IMR-90 (cell line): ENCODE data around the gene HIVEP3. TPM values are rescaled to one million over a fixed set of nuclear protein-coding genes. Genes with fewer than 3 reads are reported as not detected.

Experiments
- ATAC-seq: fragments of 200-7000 bp; cut with Tn5 transposase; 2 replicates; pipeline ENCODE4 v1.9.1; 2020; ENCODE audit warnings: low read depth, mild to moderate bottlenecking, moderate library complexity
- BruUV-seq: library from RNA; stranded (reverse); fragments of 400-500 nt; replicated peaks from 2 replicates; lab custom pipeline; 2021; lab: Mats Ljungman, UMichigan
- CTCF ChIA-PET: fragments of 300-600 bp; formaldehyde crosslinking; extraction: SDS; loops from one replicate; lab custom pipeline; 2021; ENCODE audit warnings: antibody characterized with exemption; lab: Yijun Ruan, JAX
- POLR2A ChIA-PET: fragments of 300-600 bp; sonication (Branson Sonifier 250); formaldehyde crosslinking; loops from one replicate; lab custom pipeline; 2022; ENCODE audit warnings: antibody characterized with exemption; ENCODE audit not compliant: unreplicated experiment; lab: Charles Lee
- DNase-seq: peaks from one replicate; pipeline ENCODE4 v3.0.0; 2013
- H2AFZ ChIP-seq: replicated peaks from 2 replicates; pipeline ENCODE3; 2013; ENCODE audit warnings: low read length, mild to moderate bottlenecking; ENCODE audit not compliant: poor library complexity
- H2AK5ac ChIP-seq: 2 replicates; pipeline ENCODE4 v1.6.1; 2013; ENCODE audit warnings: low read depth, low read length, inconsistent platforms
- H2AK9ac ChIP-seq: replicated peaks from 2 replicates; pipeline ENCODE3; 2013; ENCODE audit warnings: mild to moderate bottlenecking, low read depth, low read length, moderate library complexity; ENCODE audit not compliant: poor library complexity
- H2BK120ac ChIP-seq: 2 replicates; pipeline ENCODE4 v1.6.1; 2013; ENCODE audit warnings: low read depth, low read length, inconsistent platforms
- H2BK15ac ChIP-seq: 3 replicates; pipeline ENCODE4 v1.6.1; 2013; ENCODE audit warnings: low read depth, low read length, inconsistent platforms
- H2BK20ac ChIP-seq: 2 replicates; pipeline ENCODE4 v1.6.1; 2013; ENCODE audit warnings: low read depth, mild to moderate bottlenecking, inconsistent platforms, low read length, moderate library complexity
- H2BK5ac ChIP-seq: 2 replicates; pipeline ENCODE4 v1.6.1; 2013; ENCODE audit warnings: mild to moderate bottlenecking, low read depth, low read length, inconsistent platforms; ENCODE audit not compliant: poor library complexity, severe bottlenecking
- H3K14ac ChIP-seq: replicated peaks from 2 replicates; pipeline ENCODE4 v1.6.1; 2013; ENCODE audit warnings: low read depth, low read length, inconsistent platforms
- H3K18ac ChIP-seq: 2 replicates; pipeline ENCODE4 v1.6.1; 2013; ENCODE audit warnings: low read depth, low read length, control low read depth
- H3K23ac ChIP-seq: 2 replicates; pipeline ENCODE4 v1.6.1; 2013; ENCODE audit warnings: low read depth, low read length, inconsistent platforms
- H3K27ac ChIP-seq: 2 replicates; pipeline ENCODE4 v1.5.1; 2013; ENCODE audit warnings: mild to moderate bottlenecking, control low read depth, low read length; ENCODE audit not compliant: insufficient read depth
- H3K27me3 ChIP-seq: 2 replicates; pipeline ENCODE4 v1.6.1; 2013; ENCODE audit warnings: low read length; ENCODE audit not compliant: control insufficient read depth, insufficient read depth
- H3K36me3 ChIP-seq: 2 replicates; pipeline ENCODE4 v1.6.1; 2013; ENCODE audit warnings: low read length, mixed read lengths; ENCODE audit not compliant: control insufficient read depth, insufficient read depth
- H3K4ac ChIP-seq: 2 replicates; pipeline ENCODE4 v1.6.1; 2013; ENCODE audit warnings: low read depth, low read length, inconsistent platforms
- H3K4me1 ChIP-seq: 2 replicates; pipeline ENCODE4 v1.6.1; 2013; ENCODE audit warnings: low read length, mixed read lengths; ENCODE audit not compliant: control insufficient read depth, insufficient read depth
- H3K4me2 ChIP-seq: 2 replicates; pipeline ENCODE4 v1.6.1; 2013; ENCODE audit warnings: low read depth, mild to moderate bottlenecking, control low read depth, low read length, moderate library complexity
- H3K4me3 ChIP-seq: 2 replicates; pipeline ENCODE4 v1.5.1; 2013; ENCODE audit warnings: low read depth, mild to moderate bottlenecking, control low read depth, low read length, moderate library complexity; ENCODE audit not compliant: insufficient read depth
- H3K56ac ChIP-seq: 2 replicates; pipeline ENCODE4 v1.6.1; 2013; ENCODE audit warnings: low read length, inconsistent platforms; ENCODE audit not compliant: insufficient read depth; ENCODE audit errors: extremely low read depth
- H3K79me1 ChIP-seq, 2 experiments: 2 replicates each; pipeline ENCODE4 v1.6.1; 2013; ENCODE audit warnings: low read length in 2 of 2, inconsistent platforms in 1 of 2, low read depth in 1 of 2
- H3K9ac ChIP-seq: 2 replicates; pipeline ENCODE4 v1.6.1; 2013; ENCODE audit warnings: low read depth, low read length, control low read depth
- H3K9me1 ChIP-seq: 2 replicates; pipeline ENCODE4 v1.6.1; 2013; ENCODE audit warnings: low read length, inconsistent platforms; ENCODE audit not compliant: insufficient read depth
- H3K9me3 ChIP-seq: 2 replicates; pipeline ENCODE4 v1.6.1; 2013; ENCODE audit warnings: low read length; ENCODE audit not compliant: control insufficient read depth, insufficient read depth
- H4K20me1 ChIP-seq: 2 replicates; pipeline ENCODE4 v1.6.1; 2013; ENCODE audit warnings: low read length, inconsistent platforms; ENCODE audit not compliant: insufficient read depth
- H4K5ac ChIP-seq: 2 replicates; pipeline ENCODE4 v1.6.1; 2013; ENCODE audit warnings: mild to moderate bottlenecking, low read depth, low read length, control low read depth
- H4K8ac ChIP-seq, 2 experiments: 2 replicates each; pipeline ENCODE4 v1.6.1; 2013; ENCODE audit warnings: low read depth in 2 of 2, low read length in 2 of 2, control low read depth in 1 of 2, inconsistent platforms in 1 of 2
- H4K91ac ChIP-seq: 2 replicates; pipeline ENCODE4 v1.6.1; 2013; ENCODE audit warnings: low read depth, low read length, inconsistent platforms; ENCODE audit not compliant: insufficient read depth
- BHLHE40 ChIP-seq: fragments of 150-350 bp; IDR thresholded peaks from 2 replicates; pipeline ENCODE4 v1.6.1; 2016; ENCODE audit warnings: mild to moderate bottlenecking, low read depth, low read length
- CEBPB ChIP-seq: IDR thresholded peaks from 2 replicates; pipeline ENCODE4 v1.6.1; 2012; ENCODE audit warnings: low read depth, low read length, improper control_type of control experiment
- CHD1 ChIP-seq: IDR thresholded peaks from 2 replicates; pipeline ENCODE4 v1.6.1; 2012; ENCODE audit warnings: low read depth, low read length, improper control_type of control experiment
- MAZ ChIP-seq: IDR thresholded peaks from 2 replicates; pipeline ENCODE4 v1.6.1; 2012; ENCODE audit warnings: low read depth, mild to moderate bottlenecking, low read length, improper control_type of control experiment, moderate library complexity, borderline replicate concordance
- NFE2L2 ChIP-seq: fragments of 150-350 bp; IDR thresholded peaks from 2 replicates; pipeline ENCODE4 v1.6.1; 2016; ENCODE audit warnings: low read depth, mild to moderate bottlenecking, low read length
- RAD21 ChIP-seq: IDR thresholded peaks from 2 replicates; pipeline ENCODE4 v1.6.1; 2012; ENCODE audit warnings: low read length, improper control_type of control experiment
- RCOR1 ChIP-seq: IDR thresholded peaks from 2 replicates; pipeline ENCODE4 v1.6.1; 2012; ENCODE audit warnings: mild to moderate bottlenecking, low read length, improper control_type of control experiment; ENCODE audit not compliant: insufficient replicate concordance
- SMC3 ChIP-seq: fragments of 150-350 bp; IDR thresholded peaks from 2 replicates; pipeline ENCODE4 v1.6.1; 2016; ENCODE audit warnings: low read depth, mild to moderate bottlenecking, antibody characterized with exemption, low read length, moderate library complexity
- WGBS, 2 experiments: methylation state at CpG; one replicate each; pipeline versions ENCODE4 v1.1.5 to v1.1.7; 2013; ENCODE audit warnings: missing lambda C conversion rate in 2 of 2; ENCODE audit not compliant: insufficient read length in 1 of 2; ENCODE audit errors: extremely low coverage in 2 of 2; 5-methylcytosine and 5-hydroxymethylcytosine counted together
- dilution Hi-C: fragments of 300-500 bp; cut with HindIII; formaldehyde crosslinking; loops from one replicate; pipeline ENCODE4 v1.14.3; 2018; ENCODE audit warnings: low sequenced_read_pairs; ENCODE audit not compliant: unreplicated experiment
- in situ Hi-C: fragments of 300-500 bp; cut with MboI; formaldehyde crosslinking; loops from 3 replicates; pipeline ENCODE4 v1.14.3; 2019; ENCODE audit warnings: low sequenced_read_pairs, inconsistent platforms, mixed read lengths
- intact Hi-C: fragments of 100-400 bp; cut with micrococcal nuclease; formaldehyde crosslinking; loops from 2 replicates; pipeline ENCODE4 v1.10.0; 2022
- polyA plus RNA-seq, 3 experiments: library from polyadenylated mRNA; depleted of rRNA; stranded (reverse); fragments of >200 nt; gene quantifications; 2 replicates each; pipeline ENCODE4 v1.2.3, GENCODE V29; 2012; ENCODE audit warnings: low replicate concordance in 1 of 3
- total RNA-seq: library from RNA; depleted of rRNA; stranded (reverse); fragments of >200 nt; gene quantifications from 2 replicates; pipeline ENCODE4 v1.2.3, GENCODE V29; 2012
- TF ChIP-seq, protein P1 (sequence below): fragments of 150-350 bp; IDR thresholded peaks from 2 replicates; pipeline ENCODE4 v1.6.1; 2017; ENCODE audit warnings: mild to moderate bottlenecking, antibody characterized with exemption, low read length, low read depth
- TF ChIP-seq, protein P2 (sequence below): fragments of 150-350 bp; IDR thresholded peaks from 2 replicates; pipeline ENCODE4 v1.6.1; 2016; ENCODE audit warnings: low read depth, mild to moderate bottlenecking, low read length, moderate library complexity, borderline replicate concordance

HIVEP3 gene
- total and polyA plus RNA-seq, 2 of the 4 experiments (the other 2 are of a cell fraction), result 1.4 to 4.0 TPM

- in situ Hi-C loops, result no loop called here
These were observed 141.8 kb downstream of the HIVEP3 start for GRCh38 chr1:41776891-41777441.

More at GRCh38 chr1:41776891-41777441, 141.8 kb downstream of the HIVEP3 start:
- Histone ChIP-seq H2AK5ac (no peak overlapping the region), H3K36me3 (no peaks in the 10 kb centered on the region), H4K8ac (no peak overlapping the region), H3K9me1 (peaks cover 6% of the 10 kb centered on the region), H2BK20ac (no peak overlapping the region), H3K9ac (no peak overlapping the region), H3K4me3 (no peak overlapping the region), H3K27me3 (0 out of 2 replicates have a peak, but pooled peaks cover 2% of the 10 kb centered on the region), H2BK15ac (no peak overlapping the region), H3K56ac (no peak overlapping the region), H4K5ac (no peak overlapping the region), H3K4me1 (peaks cover 2% of the 10 kb centered on the region), H3K27ac (no peak overlapping the region), H2AK9ac (no peak overlapping the region), H3K9me3 (no peaks in the 10 kb centered on the region), H3K4me2 (no peak overlapping the region), H2AFZ (no peak overlapping the region), H3K4ac (no peak overlapping the region), H3K14ac (no peak overlapping the region), H3K79me1 (no peaks in the 10 kb centered on the region), H2BK120ac (no peak overlapping the region), H3K18ac (no peak overlapping the region), H3K23ac (no peak overlapping the region), H2BK5ac (no peak overlapping the region), H4K20me1 (no peaks in the 10 kb centered on the region), H4K91ac (no peak overlapping the region)
- intact Hi-C loops (no loop called here), dilution Hi-C loops (no loop called here)
- TF ChIP-seq NFE2L2, result no peak
- no peak for TF ChIP-seq RCOR1
- TF ChIP-seq, protein P1, sequence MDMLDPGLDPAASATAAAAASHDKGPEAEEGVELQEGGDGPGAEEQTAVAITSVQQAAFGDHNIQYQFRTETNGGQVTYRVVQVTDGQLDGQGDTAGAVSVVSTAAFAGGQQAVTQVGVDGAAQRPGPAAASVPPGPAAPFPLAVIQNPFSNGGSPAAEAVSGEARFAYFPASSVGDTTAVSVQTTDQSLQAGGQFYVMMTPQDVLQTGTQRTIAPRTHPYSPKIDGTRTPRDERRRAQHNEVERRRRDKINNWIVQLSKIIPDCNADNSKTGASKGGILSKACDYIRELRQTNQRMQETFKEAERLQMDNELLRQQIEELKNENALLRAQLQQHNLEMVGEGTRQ, result no peak
- no peak for TF ChIP-seq MAZ
- TF ChIP-seq CEBPB, result no peak
- no peak for TF ChIP-seq CHD1
- no peak for TF ChIP-seq SMC3
- no peak for TF ChIP-seq RAD21
- TF ChIP-seq, protein P2, sequence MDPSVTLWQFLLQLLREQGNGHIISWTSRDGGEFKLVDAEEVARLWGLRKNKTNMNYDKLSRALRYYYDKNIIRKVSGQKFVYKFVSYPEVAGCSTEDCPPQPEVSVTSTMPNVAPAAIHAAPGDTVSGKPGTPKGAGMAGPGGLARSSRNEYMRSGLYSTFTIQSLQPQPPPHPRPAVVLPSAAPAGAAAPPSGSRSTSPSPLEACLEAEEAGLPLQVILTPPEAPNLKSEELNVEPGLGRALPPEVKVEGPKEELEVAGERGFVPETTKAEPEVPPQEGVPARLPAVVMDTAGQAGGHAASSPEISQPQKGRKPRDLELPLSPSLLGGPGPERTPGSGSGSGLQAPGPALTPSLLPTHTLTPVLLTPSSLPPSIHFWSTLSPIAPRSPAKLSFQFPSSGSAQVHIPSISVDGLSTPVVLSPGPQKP, result no peak
- TF ChIP-seq BHLHE40, result no peak
- 76% methylated on average over 3 of the region's 8 CpGs; no CpG with 5 or more reads in 1 of the 2 experiments for WGBS, 2 experiments
- ATAC-seq, result no peak
- no peak for DNase-seq
- ChIA-PET POLR2A (no interaction called here), CTCF (no interaction called here)
- no TSS peak for BruUV-seq
